ENCODE data around the gene FBXO41.

FBXO41 gene

GRCh38 chr2:73217826-73218225 lies 66.5 kb downstream of the FBXO41 start:
- H3K79me2 ChIP-seq (ENCODE audit: low read length): peaks cover 40% of the 10 kb centered on the region
- H3K4me1 ChIP-seq (ENCODE audit: low read length): peaks cover 7% of the 10 kb centered on the region; the same call in 1 of the 2 replicates
- H3K36me3 ChIP-seq (replicated peaks; ENCODE audit: insufficient read depth, low read length): no peaks in the 10 kb centered on the region; the same call in 1 of the 2 replicates
- H4K20me1 ChIP-seq (ENCODE audit: insufficient read depth, low read length): no peaks in the 10 kb centered on the region
- H2AFZ ChIP-seq (ENCODE audit: low read length): no peak overlapping the region
- H3K9ac ChIP-seq (ENCODE audit: low read length): no peak overlapping the region
- no peaks in the 10 kb centered on the region for H3K9me2 ChIP-seq (replicated peaks; ENCODE audit: insufficient read depth, low read length)
- H3K9me3 ChIP-seq (replicated peaks; ENCODE audit: insufficient read depth, low read length): no peaks in the 10 kb centered on the region
- no peaks in the 10 kb centered on the region for H3K27me3 ChIP-seq (replicated peaks; ENCODE audit: insufficient read depth, low read length)
- H3K4me3 ChIP-seq (ENCODE audit: low read length): no peak overlapping the region
- H3K4me2 ChIP-seq (ENCODE audit: low read depth, low read length): no peak overlapping the region
- H3F3A ChIP-seq (ENCODE audit: insufficient read depth, low read length): 0 out of 2 replicates have a peak, but pooled peaks cover 4% of the 10 kb centered on the region
- DNase-seq: no peak
- no peak overlapping the region for H3K27ac ChIP-seq (ENCODE audit: low read length)
- TF ChIP-seq CTCF (IDR thresholded peaks at IDR 0.05; ENCODE audit: low read length): no peak
- no peak for TF ChIP-seq EZH2phosphoT487 (IDR thresholded peaks at IDR 0.05; ENCODE audit: low read length)
- no peak for TF ChIP-seq EZH2 (optimal IDR thresholded peaks at IDR 0.05; ENCODE audit: low read depth, low read length)

GRCh38 chr2:73217160-73217559 lies 67.1 kb downstream of the FBXO41 start:
- H3K4me2 ChIP-seq (ENCODE audit: low read depth, low read length): no peak overlapping the region
- peaks cover 7% of the 10 kb centered on the region; the same call in 1 of the 2 replicates for H3K4me1 ChIP-seq (ENCODE audit: low read length)
- no peak overlapping the region for H3K9ac ChIP-seq (ENCODE audit: low read length)
- no peaks in the 10 kb centered on the region for H4K20me1 ChIP-seq (ENCODE audit: insufficient read depth, low read length)
- H3K79me2 ChIP-seq (ENCODE audit: low read length): peaks cover 40% of the 10 kb centered on the region
- no peak overlapping the region for H3K4me3 ChIP-seq (ENCODE audit: low read length)
- no peaks in the 10 kb centered on the region for H3K9me3 ChIP-seq (replicated peaks; ENCODE audit: insufficient read depth, low read length)
- no peak overlapping the region for H3K27ac ChIP-seq (ENCODE audit: low read length)
- no peak for DNase-seq
- TF ChIP-seq CTCF (IDR thresholded peaks at IDR 0.05; ENCODE audit: low read length): no peak
- TF ChIP-seq EZH2phosphoT487 (IDR thresholded peaks at IDR 0.05; ENCODE audit: low read length): no peak
- no peak for TF ChIP-seq EZH2 (optimal IDR thresholded peaks at IDR 0.05; ENCODE audit: low read depth, low read length)
- H3F3A ChIP-seq (ENCODE audit: insufficient read depth, low read length): 0 out of 2 replicates have a peak, but pooled peaks cover 4% of the 10 kb centered on the region
- no peaks in the 10 kb centered on the region for H3K9me2 ChIP-seq (replicated peaks; ENCODE audit: insufficient read depth, low read length)
- H3K27me3 ChIP-seq (replicated peaks; ENCODE audit: insufficient read depth, low read length): no peaks in the 10 kb centered on the region
- H3K36me3 ChIP-seq (replicated peaks; ENCODE audit: insufficient read depth, low read length): no peaks in the 10 kb centered on the region; the same call in 1 of the 2 replicates
- H2AFZ ChIP-seq (ENCODE audit: low read length): no peak overlapping the region

- Histone ChIP-seq H3K9me2 (replicated peaks; ENCODE audit: insufficient read depth, low read length) (no peaks in the 10 kb centered on the region), H3K4me3 (ENCODE audit: low read length) (peak overlapping the region; percentile 97), H3K27me3 (replicated peaks; ENCODE audit: insufficient read depth, low read length) (no peaks in the 10 kb centered on the region), H3K79me2 (ENCODE audit: low read length) (peaks cover 40% of the 10 kb centered on the region), H3K27ac (ENCODE audit: low read length) (no peak overlapping the region), H3K4me2 (ENCODE audit: low read depth, low read length) (peak overlapping the region; percentile 96), H3K9me3 (replicated peaks; ENCODE audit: insufficient read depth, low read length) (no peaks in the 10 kb centered on the region), H3K36me3 (replicated peaks; ENCODE audit: insufficient read depth, low read length) (no peaks in the 10 kb centered on the region; the same call in 1 of the 2 replicates), H4K20me1 (ENCODE audit: insufficient read depth, low read length) (no peaks in the 10 kb centered on the region), H2AFZ (ENCODE audit: low read length) (peak overlapping the region; percentile 92; the same call in 1 of the 2 replicates), H3K9ac (ENCODE audit: low read length) (peak overlapping the region; percentile 90; the same call in 1 of the 2 replicates), H3F3A (ENCODE audit: insufficient read depth, low read length) (0 out of 2 replicates have a peak, but pooled peaks cover 4% of the 10 kb centered on the region), H3K4me1 (ENCODE audit: low read length) (peaks cover 7% of the 10 kb centered on the region; the same call in 1 of the 2 replicates)
- TF ChIP-seq EZH2phosphoT487 (IDR thresholded peaks at IDR 0.05; ENCODE audit: low read length) (no peak), EZH2 (optimal IDR thresholded peaks at IDR 0.05; ENCODE audit: low read depth, low read length) (no peak), CTCF (IDR thresholded peaks at IDR 0.05; ENCODE audit: low read length) (no peak)
- DNase-seq: no peak
Observed at GRCh38 chr2:73215254-73215653, 69.0 kb downstream of the FBXO41 start.

Data from MM.1S (cell line).